IMR-90 (cell line): ENCODE results near the gene CFAP97. TPM values are rescaled to one million over a fixed set of nuclear protein-coding genes. Genes with fewer than 3 reads are reported as not detected.

Experiments used
- ATAC-seq: fragments of 200-7000 bp; cut with Tn5 transposase; 2 replicates; pipeline ENCODE4 v1.9.1; 2020; ENCODE audit warnings: low read depth, mild to moderate bottlenecking, moderate library complexity
- BruUV-seq: library from RNA; stranded (reverse); fragments of 400-500 nt; replicated peaks from 2 replicates; lab custom pipeline; 2021; lab: Mats Ljungman, UMichigan
- CTCF ChIA-PET: fragments of 300-600 bp; formaldehyde crosslinking; extraction: SDS; loops from one replicate; lab custom pipeline; 2021; ENCODE audit warnings: antibody characterized with exemption; lab: Yijun Ruan, JAX
- POLR2A ChIA-PET: fragments of 300-600 bp; sonication (Branson Sonifier 250); formaldehyde crosslinking; loops from one replicate; lab custom pipeline; 2022; ENCODE audit warnings: antibody characterized with exemption; ENCODE audit not compliant: unreplicated experiment; lab: Charles Lee
- DNase-seq: peaks from one replicate; pipeline ENCODE4 v3.0.0; 2013
- H2AFZ ChIP-seq: replicated peaks from 2 replicates; pipeline ENCODE3; 2013; ENCODE audit warnings: low read length, mild to moderate bottlenecking; ENCODE audit not compliant: poor library complexity
- H2AK5ac ChIP-seq: 2 replicates; pipeline ENCODE4 v1.6.1; 2013; ENCODE audit warnings: low read depth, low read length, inconsistent platforms
- H2AK9ac ChIP-seq: replicated peaks from 2 replicates; pipeline ENCODE3; 2013; ENCODE audit warnings: mild to moderate bottlenecking, low read depth, low read length, moderate library complexity; ENCODE audit not compliant: poor library complexity
- H2BK120ac ChIP-seq: 2 replicates; pipeline ENCODE4 v1.6.1; 2013; ENCODE audit warnings: low read depth, low read length, inconsistent platforms
- H2BK15ac ChIP-seq: 3 replicates; pipeline ENCODE4 v1.6.1; 2013; ENCODE audit warnings: low read depth, low read length, inconsistent platforms
- H2BK20ac ChIP-seq: 2 replicates; pipeline ENCODE4 v1.6.1; 2013; ENCODE audit warnings: low read depth, mild to moderate bottlenecking, inconsistent platforms, low read length, moderate library complexity
- H2BK5ac ChIP-seq: 2 replicates; pipeline ENCODE4 v1.6.1; 2013; ENCODE audit warnings: mild to moderate bottlenecking, low read depth, low read length, inconsistent platforms; ENCODE audit not compliant: poor library complexity, severe bottlenecking
- H3K14ac ChIP-seq: replicated peaks from 2 replicates; pipeline ENCODE4 v1.6.1; 2013; ENCODE audit warnings: low read depth, low read length, inconsistent platforms
- H3K18ac ChIP-seq: 2 replicates; pipeline ENCODE4 v1.6.1; 2013; ENCODE audit warnings: low read depth, low read length, control low read depth
- H3K23ac ChIP-seq: 2 replicates; pipeline ENCODE4 v1.6.1; 2013; ENCODE audit warnings: low read depth, low read length, inconsistent platforms
- H3K27ac ChIP-seq: 2 replicates; pipeline ENCODE4 v1.5.1; 2013; ENCODE audit warnings: mild to moderate bottlenecking, control low read depth, low read length; ENCODE audit not compliant: insufficient read depth
- H3K27me3 ChIP-seq: 2 replicates; pipeline ENCODE4 v1.6.1; 2013; ENCODE audit warnings: low read length; ENCODE audit not compliant: control insufficient read depth, insufficient read depth
- H3K36me3 ChIP-seq: 2 replicates; pipeline ENCODE4 v1.6.1; 2013; ENCODE audit warnings: low read length, mixed read lengths; ENCODE audit not compliant: control insufficient read depth, insufficient read depth
- H3K4ac ChIP-seq: 2 replicates; pipeline ENCODE4 v1.6.1; 2013; ENCODE audit warnings: low read depth, low read length, inconsistent platforms
- H3K4me1 ChIP-seq: 2 replicates; pipeline ENCODE4 v1.6.1; 2013; ENCODE audit warnings: low read length, mixed read lengths; ENCODE audit not compliant: control insufficient read depth, insufficient read depth
- H3K4me2 ChIP-seq: 2 replicates; pipeline ENCODE4 v1.6.1; 2013; ENCODE audit warnings: low read depth, mild to moderate bottlenecking, control low read depth, low read length, moderate library complexity
- H3K4me3 ChIP-seq: 2 replicates; pipeline ENCODE4 v1.5.1; 2013; ENCODE audit warnings: low read depth, mild to moderate bottlenecking, control low read depth, low read length, moderate library complexity; ENCODE audit not compliant: insufficient read depth
- H3K56ac ChIP-seq: 2 replicates; pipeline ENCODE4 v1.6.1; 2013; ENCODE audit warnings: low read length, inconsistent platforms; ENCODE audit not compliant: insufficient read depth; ENCODE audit errors: extremely low read depth
- H3K79me1 ChIP-seq, 2 experiments: 2 replicates each; pipeline ENCODE4 v1.6.1; 2013; ENCODE audit warnings: low read length in 2 of 2, inconsistent platforms in 1 of 2, low read depth in 1 of 2
- H3K9ac ChIP-seq: 2 replicates; pipeline ENCODE4 v1.6.1; 2013; ENCODE audit warnings: low read depth, low read length, control low read depth
- H3K9me1 ChIP-seq: 2 replicates; pipeline ENCODE4 v1.6.1; 2013; ENCODE audit warnings: low read length, inconsistent platforms; ENCODE audit not compliant: insufficient read depth
- H3K9me3 ChIP-seq: 2 replicates; pipeline ENCODE4 v1.6.1; 2013; ENCODE audit warnings: low read length; ENCODE audit not compliant: control insufficient read depth, insufficient read depth
- H4K20me1 ChIP-seq: 2 replicates; pipeline ENCODE4 v1.6.1; 2013; ENCODE audit warnings: low read length, inconsistent platforms; ENCODE audit not compliant: insufficient read depth
- H4K5ac ChIP-seq: 2 replicates; pipeline ENCODE4 v1.6.1; 2013; ENCODE audit warnings: mild to moderate bottlenecking, low read depth, low read length, control low read depth
- H4K8ac ChIP-seq, 2 experiments: 2 replicates each; pipeline ENCODE4 v1.6.1; 2013; ENCODE audit warnings: low read depth in 2 of 2, low read length in 2 of 2, control low read depth in 1 of 2, inconsistent platforms in 1 of 2
- H4K91ac ChIP-seq: 2 replicates; pipeline ENCODE4 v1.6.1; 2013; ENCODE audit warnings: low read depth, low read length, inconsistent platforms; ENCODE audit not compliant: insufficient read depth
- BHLHE40 ChIP-seq: fragments of 150-350 bp; IDR thresholded peaks from 2 replicates; pipeline ENCODE4 v1.6.1; 2016; ENCODE audit warnings: mild to moderate bottlenecking, low read depth, low read length
- FOS ChIP-seq: fragments of 150-350 bp; IDR thresholded peaks from 2 replicates; pipeline ENCODE4 v1.6.1; 2016; ENCODE audit warnings: low read depth, low read length
- MXI1 ChIP-seq: IDR thresholded peaks from 2 replicates; pipeline ENCODE4 v1.6.1; 2012; ENCODE audit warnings: low read depth, mild to moderate bottlenecking, low read length, moderate library complexity, borderline replicate concordance
- RFX5 ChIP-seq: IDR thresholded peaks from 2 replicates; pipeline ENCODE4 v1.8.0; 2012; ENCODE audit warnings: low read depth, mild to moderate bottlenecking, low read length, moderate library complexity
- whole genome bisulfite sequencing, 2 experiments: methylation state at CpG; one replicate each; pipeline versions ENCODE4 v1.1.5 to v1.1.7; 2013; ENCODE audit warnings: missing lambda C conversion rate in 2 of 2; ENCODE audit not compliant: insufficient read length in 1 of 2; ENCODE audit errors: extremely low coverage in 2 of 2; 5-methylcytosine and 5-hydroxymethylcytosine counted together
- dilution Hi-C: fragments of 300-500 bp; cut with HindIII; formaldehyde crosslinking; loops from one replicate; pipeline ENCODE4 v1.14.3; 2018; ENCODE audit warnings: low sequenced_read_pairs; ENCODE audit not compliant: unreplicated experiment
- in situ Hi-C: fragments of 300-500 bp; cut with MboI; formaldehyde crosslinking; loops from 3 replicates; pipeline ENCODE4 v1.14.3; 2019; ENCODE audit warnings: low sequenced_read_pairs, inconsistent platforms, mixed read lengths
- intact Hi-C: fragments of 100-400 bp; cut with micrococcal nuclease; formaldehyde crosslinking; loops from 2 replicates; pipeline ENCODE4 v1.10.0; 2022
- polyA plus RNA-seq, 3 experiments: library from polyadenylated mRNA; depleted of rRNA; stranded (reverse); fragments of >200 nt; gene quantifications; 2 replicates each; pipeline ENCODE4 v1.2.3, GENCODE V29; 2012; ENCODE audit warnings: low replicate concordance in 1 of 3
- total RNA-seq: library from RNA; depleted of rRNA; stranded (reverse); fragments of >200 nt; gene quantifications from 2 replicates; pipeline ENCODE4 v1.2.3, GENCODE V29; 2012
- TF ChIP-seq, protein P1 (sequence below): fragments of 150-350 bp; IDR thresholded peaks from 2 replicates; pipeline ENCODE4 v1.6.1; 2017; ENCODE audit warnings: mild to moderate bottlenecking, antibody characterized with exemption, low read length, low read depth

Gene CFAP97
- total and polyA plus RNA-seq, 2 of the 4 experiments (the other 2 are of a cell fraction) = 14.5 to 16.0 TPM

- no peak for TF ChIP-seq RFX5
These were observed 20.0 kb downstream of the CFAP97 start (continued) for GRCh38 chr4:185183622-185184281.

- H3K27ac ChIP-seq = no peak overlapping the region; the same call in 1 of the 2 replicates
- no peak overlapping the region for H2BK20ac ChIP-seq
- H2BK120ac ChIP-seq = peak overlapping the region; percentile 25; the same call in 1 of the 2 replicates
- no peak overlapping the region for H3K56ac ChIP-seq
- no peak overlapping the region for H3K18ac ChIP-seq
- H4K8ac ChIP-seq = no peak overlapping the region
- no TSS peak for BruUV-seq
- ChIA-PET CTCF (interaction anchor here (1.9 to 2.6 kb wide), 2 partner anchors 14 to 142 kb away, joined by 4 to 10 read pairs; no protein-coding TSS in a partner anchor), POLR2A (no interaction called here)
- 0 out of 2 replicates have a peak, but pooled peaks cover 3% of the 10 kb centered on the region for H3K9me1 ChIP-seq
- no peaks in the 10 kb centered on the region for H3K36me3 ChIP-seq
- H3K23ac ChIP-seq = no peak overlapping the region
- DNase-seq = no peak
- H3K79me1 ChIP-seq = peaks cover 22 to 34% of the 10 kb centered on the region in 2 experiments
- dilution Hi-C loops = no loop called here
- ATAC-seq = no peak
- peaks cover 3% of the 10 kb centered on the region; the same call in 1 of the 2 replicates for H4K20me1 ChIP-seq
- no peak overlapping the region for H2AK9ac ChIP-seq
- peaks cover 5% of the 10 kb centered on the region; the same call in 1 of the 2 replicates for H3K4me1 ChIP-seq
- no peak overlapping the region for H3K4ac ChIP-seq
- H2AK5ac ChIP-seq = no peak overlapping the region
- no peak overlapping the region for H3K9ac ChIP-seq
- no peak overlapping the region for H4K91ac ChIP-seq
- no peaks in the 10 kb centered on the region for H3K9me3 ChIP-seq
- in situ Hi-C loops = loop anchor here (25.0 kb wide), 1 partner anchor 855 kb away; no protein-coding TSS in a partner anchor
- H2BK15ac ChIP-seq = no peak overlapping the region
- 0 out of 2 replicates have a peak overlapping the region, but pooled peaks have one; percentile 39 for H3K14ac ChIP-seq
- no peak overlapping the region for H4K5ac ChIP-seq
- TF ChIP-seq, protein P1, sequence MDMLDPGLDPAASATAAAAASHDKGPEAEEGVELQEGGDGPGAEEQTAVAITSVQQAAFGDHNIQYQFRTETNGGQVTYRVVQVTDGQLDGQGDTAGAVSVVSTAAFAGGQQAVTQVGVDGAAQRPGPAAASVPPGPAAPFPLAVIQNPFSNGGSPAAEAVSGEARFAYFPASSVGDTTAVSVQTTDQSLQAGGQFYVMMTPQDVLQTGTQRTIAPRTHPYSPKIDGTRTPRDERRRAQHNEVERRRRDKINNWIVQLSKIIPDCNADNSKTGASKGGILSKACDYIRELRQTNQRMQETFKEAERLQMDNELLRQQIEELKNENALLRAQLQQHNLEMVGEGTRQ = no peak
- TF ChIP-seq MXI1 (no peak), BHLHE40 (no peak), FOS (no peak)
- H3K4me2 ChIP-seq = no peak overlapping the region
- H3K27me3 ChIP-seq = no peaks in the 10 kb centered on the region
- no peak overlapping the region for H2BK5ac ChIP-seq
- H2AFZ ChIP-seq = no peak overlapping the region
- H3K4me3 ChIP-seq = no peak overlapping the region
- intact Hi-C loops = loop anchor here (2.0 kb wide), 1 partner anchor 39 kb away; the partner anchor contains the start of gene SLC25A4
- WGBS, 2 experiments = 64% methylated on average over 1 of the region's 2 CpGs; no CpG with 5 or more reads in 1 of the 2 experiments
These were observed 21.6 kb downstream of the CFAP97 start for GRCh38 chr4:185182239-185182638.
